Central memory CD4-positive, alpha-beta T cell (primary cell): ENCODE measurements around the gene LBX2.
"Not testable (repeated sequence)": the region's sequence is repeated elsewhere in the genome, so short reads cannot be mapped to it uniquely, and the experiment has no call there.

Source experiments
- DNase-seq: peaks from one replicate; pipeline ENCODE4 v3.0.0; 2022

LBX2 gene

DNA sequence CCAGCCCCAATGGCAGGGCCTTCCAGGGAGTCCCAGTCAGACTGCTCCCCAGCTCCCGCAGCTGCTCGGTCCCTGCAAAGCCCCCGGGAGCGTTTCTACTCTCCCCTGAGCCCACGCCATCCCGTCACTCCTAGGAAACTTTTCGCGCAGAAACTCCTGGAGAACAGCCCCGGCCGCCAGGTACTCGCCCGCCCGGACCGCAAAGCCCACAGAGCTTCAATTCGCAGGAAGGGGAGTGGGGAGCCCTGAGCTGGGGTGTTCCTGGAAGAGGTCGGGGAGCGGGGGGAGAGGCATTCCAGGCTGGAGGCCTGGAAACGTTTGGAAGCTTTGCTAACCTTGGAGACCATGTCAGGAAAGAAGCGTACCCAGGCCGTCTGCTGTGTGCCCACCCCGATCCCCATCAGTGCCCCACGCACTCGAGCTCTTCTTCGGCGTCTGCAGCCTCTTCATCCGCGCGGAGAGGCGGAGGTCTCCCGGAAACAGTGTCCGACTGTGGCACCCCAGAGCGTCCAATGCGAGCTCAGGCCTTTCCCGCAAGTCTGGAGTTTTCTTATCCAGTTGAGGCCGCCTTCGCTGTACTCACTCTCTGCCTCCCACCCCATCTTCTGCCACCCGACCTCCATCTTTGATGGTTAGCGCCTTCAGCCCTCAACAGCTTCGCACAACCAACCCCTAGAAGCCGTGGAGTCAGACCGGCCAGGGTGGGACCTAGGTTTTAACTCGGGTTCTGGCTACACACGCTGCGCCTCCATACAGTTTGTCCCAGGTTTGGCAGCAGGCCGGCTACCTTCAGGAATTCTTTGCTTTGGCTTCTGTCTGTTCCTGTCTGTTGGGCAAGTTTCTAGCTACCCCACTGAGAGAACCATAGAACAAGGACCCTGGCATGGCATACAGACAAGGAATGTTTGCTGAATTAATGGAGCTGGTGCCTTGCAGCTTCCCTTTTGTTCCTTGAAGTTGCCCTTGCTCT lies 4.4 kb upstream of the LBX2 start:
- DNase-seq, result no peak

DNA sequence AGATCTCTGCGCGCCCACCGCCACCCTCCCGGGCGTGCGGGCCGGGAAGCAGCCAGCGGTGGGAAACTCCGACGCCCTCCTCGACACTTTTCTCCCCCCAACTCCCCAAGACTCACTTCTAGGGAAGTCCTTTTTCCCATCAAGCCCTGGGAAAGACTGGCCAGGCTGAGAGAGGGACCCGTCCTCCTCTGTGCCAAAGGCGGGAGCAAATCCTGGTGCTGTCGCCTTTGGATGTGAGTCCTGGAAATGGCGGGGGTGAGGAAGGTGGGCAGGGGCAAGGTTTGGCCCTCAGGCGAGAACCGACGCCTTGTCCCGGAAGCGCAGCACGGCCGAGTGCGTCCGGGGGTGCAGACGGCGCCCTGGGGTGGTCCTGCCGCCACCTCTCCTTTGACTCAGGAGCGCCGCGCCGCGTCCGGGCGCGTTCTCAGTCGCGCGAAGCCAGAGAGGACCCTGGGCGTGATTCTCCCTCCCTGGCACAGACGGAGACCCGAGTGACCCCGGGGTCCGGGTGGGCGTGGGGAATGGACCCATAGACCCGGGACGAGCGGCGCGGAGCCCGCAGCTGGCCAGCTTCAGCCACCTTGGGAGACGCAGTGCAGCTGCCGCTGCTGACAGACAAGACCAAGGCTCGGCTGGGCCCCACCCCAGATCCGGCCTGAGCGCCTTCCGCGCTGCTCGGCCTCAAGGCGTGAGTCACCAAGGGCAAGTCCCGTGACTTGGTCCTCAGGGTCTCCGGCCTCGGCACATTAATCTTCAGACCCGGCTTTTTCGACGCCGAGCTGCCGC lies 3.5 kb upstream of the LBX2 start:
- no peak for DNase-seq

GRCh38 chr2:74502147-74502719 lies 2.8 kb upstream of the LBX2 start:
- no peak for DNase-seq

DNA sequence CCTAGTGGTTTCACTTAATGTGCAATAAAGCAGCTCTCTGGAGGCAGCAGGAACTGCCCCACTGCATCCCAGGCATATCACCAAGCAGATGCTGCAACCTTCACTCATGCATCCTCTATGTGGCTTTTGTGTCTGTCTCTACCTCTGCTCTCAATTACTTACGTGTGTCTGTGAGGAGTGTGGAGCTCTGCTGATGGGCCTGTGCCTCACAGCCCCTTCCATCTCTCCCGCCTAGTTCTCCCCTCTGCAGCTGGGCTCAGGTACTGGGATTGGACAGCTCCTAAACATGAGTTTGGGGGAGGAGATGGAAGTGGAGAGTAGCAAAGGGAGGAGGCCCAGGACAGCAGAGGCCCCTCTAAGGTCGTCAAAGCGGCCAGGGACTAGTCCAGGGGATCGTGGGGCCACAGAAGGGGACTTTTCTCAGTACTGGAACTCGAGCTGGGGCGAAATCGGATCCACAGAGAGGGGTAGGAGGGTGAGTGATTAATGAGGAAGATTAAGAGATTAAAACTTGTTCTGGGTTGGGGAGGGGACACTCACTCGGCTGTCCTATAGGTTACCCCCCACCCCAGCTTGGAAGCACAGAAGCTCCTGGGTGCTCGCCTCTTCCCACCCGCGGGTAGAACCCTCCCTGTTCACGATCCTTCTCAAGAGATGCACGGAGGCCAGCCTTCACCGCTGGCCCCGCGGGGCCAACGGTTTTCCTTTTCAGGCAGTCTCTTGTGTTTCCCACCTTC lies 2.1 kb upstream of the LBX2 start:
- DNase-seq, result no peak

- no peak for DNase-seq
Measured at GRCh38 chr2:74500578-74500946, 1.2 kb upstream of the LBX2 start.

- DNase-seq, result no peak
Measured at GRCh38 chr2:74499940-74500577, 656 bp upstream of the LBX2 start.

GRCh38 chr2:74498500-74499266 lies 720 bp downstream of the LBX2 start:
- DNase-seq, result no peak

GRCh38 chr2:74497777-74498499 lies 1.5 kb downstream of the LBX2 start:
- no peak for DNase-seq

- no peak for DNase-seq
Measured at GRCh38 chr2:74496997-74497776, 2.2 kb downstream of the LBX2 start.

- no peak for DNase-seq
Measured at GRCh38 chr2:74495440-74495839, 4.0 kb downstream of the LBX2 start.

DNA sequence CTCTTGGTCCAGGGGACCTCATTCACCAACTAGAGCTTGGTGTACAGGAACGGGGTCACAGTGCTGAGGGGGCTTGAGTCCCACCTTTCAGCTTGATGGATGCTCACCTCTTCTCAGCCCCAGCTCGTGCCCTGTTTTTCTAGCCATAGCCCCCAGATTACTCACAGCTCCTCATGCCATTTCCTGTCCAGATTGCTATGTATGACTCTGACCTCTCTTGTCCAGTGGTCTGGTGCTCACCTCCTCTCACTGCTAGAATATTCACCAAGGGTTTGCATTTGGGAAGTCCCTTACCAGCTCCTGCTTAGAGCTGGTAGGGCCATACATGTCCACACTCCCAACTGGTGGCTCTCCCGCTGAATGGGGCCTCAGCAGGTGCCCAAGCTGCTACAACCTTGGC lies 5.9 kb downstream of the LBX2 start:
- no peak for DNase-seq

DNA sequence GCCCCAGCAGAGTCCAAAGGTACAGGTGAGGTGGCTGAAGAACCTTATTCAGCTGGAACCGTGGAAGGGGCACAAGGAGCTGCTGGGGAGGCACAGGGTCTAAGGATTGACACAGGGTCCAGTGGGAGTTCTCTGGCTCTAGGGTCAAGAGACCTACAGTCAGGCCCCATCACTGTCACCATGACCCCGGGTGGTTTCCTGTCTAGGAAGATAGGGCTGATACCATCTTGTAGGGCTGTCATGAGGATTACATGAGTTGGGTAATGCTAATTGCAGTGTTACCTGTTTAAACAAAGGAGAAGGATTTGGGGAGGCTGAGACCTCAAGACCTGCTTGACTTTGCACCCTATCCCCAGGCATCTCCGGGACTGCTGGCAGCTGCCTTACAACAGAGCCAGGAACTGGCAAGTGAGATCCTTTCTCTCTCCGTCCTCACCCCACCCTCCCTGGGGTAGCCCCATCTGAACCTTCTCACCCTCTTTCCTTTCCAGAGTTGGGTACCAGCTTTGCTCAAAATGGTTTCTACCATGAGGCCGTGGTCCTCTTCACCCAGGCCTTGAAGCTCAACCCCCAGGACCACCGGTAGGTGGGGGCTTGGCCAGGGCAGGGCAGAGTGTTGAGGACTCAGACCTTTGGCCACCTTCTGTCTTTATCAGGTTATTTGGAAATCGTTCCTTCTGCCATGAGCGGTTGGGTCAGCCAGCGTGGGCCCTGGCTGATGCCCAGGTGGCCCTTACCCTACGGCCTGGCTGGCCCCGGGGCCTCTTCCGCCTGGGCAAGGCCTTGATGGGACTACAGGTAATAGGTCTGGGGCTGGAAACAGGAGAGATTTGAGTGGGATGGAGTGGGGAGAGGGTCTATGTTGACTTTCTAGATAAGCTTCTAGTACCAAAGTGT lies 7.5 kb downstream of the LBX2 start:
- no peak for DNase-seq

GRCh38 chr2:74489906-74490305 lies 9.5 kb downstream of the LBX2 start:
- DNase-seq, result no peak

DNA sequence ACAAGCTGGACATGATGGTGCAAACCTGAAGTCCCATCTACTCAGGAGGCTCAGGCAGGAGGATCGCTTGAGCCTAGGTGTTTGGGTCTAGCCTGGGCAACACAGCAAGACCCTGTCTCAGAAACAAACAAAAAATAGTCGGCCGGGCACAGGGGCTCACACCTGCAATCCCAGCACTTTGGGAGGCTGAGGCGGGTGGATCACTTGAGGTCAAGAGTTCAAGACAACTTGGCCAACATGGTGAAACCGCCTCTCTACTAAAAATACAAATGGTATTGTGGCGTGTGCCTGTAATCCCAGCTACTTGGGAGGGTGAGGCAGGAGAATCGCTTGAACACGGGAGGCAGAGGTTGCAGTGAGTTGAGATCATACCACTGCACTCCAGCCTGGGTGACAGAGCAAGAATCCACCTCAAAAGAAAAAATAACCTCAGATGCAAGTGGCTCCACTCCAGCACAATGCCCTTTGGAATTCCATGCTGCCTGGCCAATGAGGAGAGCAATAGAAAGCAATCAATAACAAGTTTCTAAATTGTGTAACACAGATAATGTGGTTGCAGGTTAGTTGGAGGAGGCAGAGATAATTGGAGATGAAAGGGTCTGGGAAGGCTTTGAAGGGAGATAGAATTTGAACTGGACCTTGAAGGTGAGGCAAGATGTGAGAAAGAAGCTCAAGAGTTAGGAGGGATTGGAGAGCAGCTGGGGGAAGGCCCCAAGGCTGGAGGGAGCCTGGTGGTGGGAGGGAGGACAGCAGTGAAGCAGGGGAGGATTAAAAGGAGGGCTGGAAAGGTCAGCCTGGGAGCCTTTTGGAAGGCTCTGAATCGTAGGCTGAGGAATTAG lies 10.5 kb downstream of the LBX2 start:
- no peak for DNase-seq

- DNase-seq, result no peak
Measured at GRCh38 chr2:74486141-74486540, 13.3 kb downstream of the LBX2 start.

DNA sequence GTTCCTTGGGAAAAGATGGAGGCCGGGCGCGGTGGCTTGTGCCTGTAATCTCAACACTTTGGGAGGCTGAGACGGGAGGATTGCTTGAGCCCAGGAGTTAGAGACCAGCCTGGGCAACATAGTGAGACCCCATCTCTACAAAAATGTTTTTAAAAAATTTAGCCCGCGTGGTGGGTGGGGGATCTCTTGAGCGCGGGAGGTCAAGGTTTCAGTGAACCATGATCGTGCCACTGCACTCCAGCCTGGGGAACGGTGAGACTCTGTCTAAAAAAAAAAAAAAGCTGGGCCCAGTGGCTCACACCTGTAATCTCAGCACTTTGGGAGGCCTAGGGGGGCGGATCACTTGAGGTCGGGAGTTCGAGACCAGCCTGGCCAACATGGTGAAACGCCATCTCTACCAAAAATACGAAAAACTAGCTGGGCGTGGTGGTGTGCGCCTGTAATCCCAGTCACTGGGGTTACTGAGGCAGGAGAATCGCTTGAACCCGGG lies 15.7 kb downstream of the LBX2 start:
- not testable (repeated sequence) for DNase-seq

- DNase-seq, result peak; percentile 94
Measured at GRCh38 chr2:74482801-74483674, 16.4 kb downstream of the LBX2 start, which contains the start of the genes CCDC142 and TTC31. CCDC142 (minus strand) TSS chr2:74482998; CDS start chr2:74482837, 161 bp downstream. TTC31 (plus strand) TSS chr2:74483081; CDS start chr2:74483096, 15 bp downstream.
